ENCODE measurements around the gene SMAD7.

- no peak for TF ChIP-seq CTCF (IDR thresholded peaks at IDR 0.05)
- no peak for TF ChIP-seq POLR2A (IDR thresholded peaks at IDR 0.05)
Observed at GRCh38 chr18:48928787-48929186, 22.0 kb downstream of the SMAD7 start.
